Measurements from ENCODE around the gene ATP5MG. TPM values are rescaled to one million over a fixed set of nuclear protein-coding genes. Genes with fewer than 3 reads are reported as not detected.

ATP5MG gene
- total and polyA plus RNA-seq, 5 experiments from 2014 or later: 145 to 923 (median 649) TPM

DNA sequence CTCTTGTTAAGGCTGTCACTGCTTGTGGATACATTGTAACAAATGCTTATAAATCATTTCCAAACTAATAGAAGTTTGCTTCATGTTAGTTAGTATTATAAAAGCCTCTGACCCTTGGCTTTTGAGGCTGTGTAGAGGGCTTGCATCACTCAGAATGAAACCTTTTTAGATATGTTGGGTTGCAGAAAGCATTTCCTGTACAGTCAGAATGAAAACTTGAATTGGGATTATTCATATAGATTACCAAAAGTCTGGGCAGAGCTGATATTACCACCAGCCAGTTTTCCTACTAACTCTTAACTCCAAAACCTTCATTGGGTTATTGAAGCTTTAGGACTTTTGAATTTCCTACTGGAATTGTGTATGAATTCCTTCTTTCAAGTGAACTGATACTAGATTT, 46.9 kb downstream of the ATP5MG start:
- H3K27ac Mint-ChIP-seq: peak overlapping the region in 3 of 10 donors; percentile 31 to 49 (median 43)
- no peaks in the 10 kb centered on the region for H3K9me3 Mint-ChIP-seq
- H3K27me3 Mint-ChIP-seq: no peaks in the 10 kb centered on the region
- ATAC-seq (no peak), DNase-seq (no peak)
- POLR2A ChIA-PET: interaction anchor here (0.8 to 1.8 kb wide), 3 partner anchors 9 to 58 kb away, joined by 3 to 7 read pairs (median 4); partner anchors contain the start of gene KMT2A
- H3K4me3 Mint-ChIP-seq: no peak overlapping the region
- peaks cover 0 to 52% (median 2%) of the 10 kb centered on the region in 3 donors for H3K36me3 Mint-ChIP-seq
- H3K4me1 Mint-ChIP-seq: peaks cover 39 to 74% (median 71%) of the 10 kb centered on the region in 4 donors

- peak overlapping the region in 2 of 10 donors; percentile 29 to 83 for H3K27ac Mint-ChIP-seq
- DNase-seq (no peak), ATAC-seq (no peak)
- H3K4me1 Mint-ChIP-seq: peaks cover 43 to 74% (median 71%) of the 10 kb centered on the region in 4 donors
- no peak overlapping the region for H3K4me3 Mint-ChIP-seq
- no peaks in the 10 kb centered on the region for H3K27me3 Mint-ChIP-seq
- POLR2A ChIA-PET: interaction anchor here (0.7 to 1.8 kb wide), 2 partner anchors 13 to 619 kb away, joined by 3 to 7 read pairs; partner anchors contain the start of gene KMT2A
- no peaks in the 10 kb centered on the region for H3K9me3 Mint-ChIP-seq
- H3K36me3 Mint-ChIP-seq: peaks cover 0 to 57% (median 4%) of the 10 kb centered on the region in 3 donors
These were observed 48.0 kb downstream of the ATP5MG start for GRCh38 chr11:118449316-118449918.

GRCh38 chr11:118450451-118450850, 49.0 kb downstream of the ATP5MG start:
- Mint-ChIP-seq H3K9me3 (no peaks in the 10 kb centered on the region), H3K27me3 (no peaks in the 10 kb centered on the region), H3K4me1 (peaks cover 37 to 71% (median 70%) of the 10 kb centered on the region in 4 donors), H3K36me3 (peaks cover 0 to 60% (median 3%) of the 10 kb centered on the region in 3 donors), H3K4me3 (peak overlapping the region in 3 of 10 donors; percentile 11 to 40 (median 22)), H3K27ac (peak overlapping the region in 9 of 10 donors; percentile 1 to 83 (median 68))
- ATAC-seq (no peak), DNase-seq (no peak)
- POLR2A ChIA-PET: no interaction called here

Other genes with a start within 250 kb of the ATP5MG start
- not detected for gene SCN4B, start 248.8 kb upstream of the ATP5MG start, total RNA-seq
- gene SCN4B, start 248.8 kb upstream of the ATP5MG start, polyA plus RNA-seq: not detected
- gene SCN2B, start 225.0 kb upstream of the ATP5MG start, total RNA-seq: not detected
- gene SCN2B, start 225.0 kb upstream of the ATP5MG start, polyA plus RNA-seq: not detected
- gene JAML, start 176.6 kb upstream of the ATP5MG start, total RNA-seq: 100 to 1,000 TPM; 157 to 161 TPM
- gene JAML, start 176.6 kb upstream of the ATP5MG start, polyA plus RNA-seq: 100 to 1,000 TPM; 120 to 195 (median 159) TPM
- 10 to 100 TPM; 11.2 to 12.6 TPM for gene MPZL3, start 149.2 kb upstream of the ATP5MG start, total RNA-seq
- 1 to 10 TPM; 1.9 to 3.4 (median 3.2) TPM for gene MPZL3, start 149.2 kb upstream of the ATP5MG start, polyA plus RNA-seq
- 1 to 10 TPM; 2.8 to 3.1 TPM for gene MPZL2, start 137.3 kb upstream of the ATP5MG start, total RNA-seq
- gene MPZL2, start 137.3 kb upstream of the ATP5MG start, polyA plus RNA-seq: 1 to 10 TPM in 2 of 3 donors, under 1 TPM in 1; 0.94 to 3.1 (median 1.2) TPM
- 100 to 1,000 TPM; 564 to 620 TPM for gene CD3E, start 96.9 kb upstream of the ATP5MG start, total RNA-seq
- gene CD3E, start 96.9 kb upstream of the ATP5MG start, polyA plus RNA-seq: 1,000 to 10,000 TPM in 1 of 3 donors, 100 to 1,000 TPM in 2; 811 to 1,213 (median 948) TPM
- gene CD3D, start 58.9 kb upstream of the ATP5MG start, total RNA-seq: 100 to 1,000 TPM; 355 to 362 TPM
- gene CD3D, start 58.9 kb upstream of the ATP5MG start, polyA plus RNA-seq: 1,000 to 10,000 TPM; 1,161 to 1,259 (median 1,215) TPM
- gene CD3G, start 57.3 kb upstream of the ATP5MG start, total RNA-seq: 100 to 1,000 TPM; 202 to 209 TPM
- gene CD3G, start 57.3 kb upstream of the ATP5MG start, polyA plus RNA-seq: 100 to 1,000 TPM; 397 to 400 (median 397) TPM
- gene UBE4A, start 42.0 kb upstream of the ATP5MG start, total RNA-seq: 10 to 100 TPM; 48.7 to 52.8 TPM
- 10 to 100 TPM; 20.7 to 31.0 (median 24.3) TPM for gene UBE4A, start 42.0 kb upstream of the ATP5MG start, polyA plus RNA-seq
- gene KMT2A, start 34.9 kb downstream of the ATP5MG start, total RNA-seq: 100 to 1,000 TPM; 149 to 161 TPM
- gene KMT2A, start 34.9 kb downstream of the ATP5MG start, polyA plus RNA-seq: 10 to 100 TPM; 16.9 to 30.5 (median 19.5) TPM
- gene TTC36, start 125.9 kb downstream of the ATP5MG start, total RNA-seq: 1 to 10 TPM in 1 of 2 experiments, under 1 TPM in 1; 0.69 to 2.0 TPM
- under 1 TPM; 0.19 to 0.41 (median 0.39) TPM for gene TTC36, start 125.9 kb downstream of the ATP5MG start, polyA plus RNA-seq
- 10 to 100 TPM; 30.4 to 31.0 TPM for gene TMEM25, start 129.6 kb downstream of the ATP5MG start, total RNA-seq
- gene TMEM25, start 129.6 kb downstream of the ATP5MG start, polyA plus RNA-seq: 10 to 100 TPM; 14.6 to 26.4 (median 15.0) TPM
- 10 to 100 TPM; 14.9 to 15.6 TPM for gene IFT46, start 164.3 kb downstream of the ATP5MG start, total RNA-seq
- 1 to 10 TPM; 6.7 to 8.3 (median 6.7) TPM for gene IFT46, start 164.3 kb downstream of the ATP5MG start, polyA plus RNA-seq
- 100 to 1,000 TPM; 106 to 118 TPM for gene ARCN1, start 170.8 kb downstream of the ATP5MG start, total RNA-seq
- gene ARCN1, start 170.8 kb downstream of the ATP5MG start, polyA plus RNA-seq: 100 to 1,000 TPM; 121 to 138 (median 130) TPM
- gene PHLDB1, start 206.0 kb downstream of the ATP5MG start, total RNA-seq: 1 to 10 TPM; 3.0 to 4.1 TPM
- gene PHLDB1, start 206.0 kb downstream of the ATP5MG start, polyA plus RNA-seq: under 1 TPM in 2 of 3 donors, not detected in 1; 0.07 to 0.46 TPM